ENCODE results near the gene CCSER2.
"Not testable (repeated sequence)": the region's sequence is repeated elsewhere in the genome, so short reads cannot be mapped to it uniquely, and the experiment has no call there.

Gene CCSER2

DNA sequence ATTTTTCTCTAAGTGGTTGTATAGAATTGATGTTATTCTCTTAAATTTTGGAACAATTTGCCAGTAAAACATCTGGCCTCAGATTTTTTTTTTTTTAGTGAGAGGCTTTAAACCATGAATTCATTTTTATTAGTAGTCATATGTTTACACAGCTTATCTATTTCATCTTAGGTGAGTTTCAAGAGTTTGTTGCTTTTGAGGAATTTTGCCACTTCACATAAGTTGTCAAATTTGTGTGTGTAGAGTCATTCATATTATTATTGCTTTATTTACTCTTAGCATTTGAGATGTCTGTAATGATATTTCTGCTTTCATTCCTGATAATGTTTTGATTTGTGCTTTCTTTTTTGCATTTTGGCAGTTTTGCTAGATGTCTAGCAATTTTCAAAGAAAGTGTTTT lies 132.1 kb downstream of the CCSER2 start:
- no peak for DNase-seq

DNA sequence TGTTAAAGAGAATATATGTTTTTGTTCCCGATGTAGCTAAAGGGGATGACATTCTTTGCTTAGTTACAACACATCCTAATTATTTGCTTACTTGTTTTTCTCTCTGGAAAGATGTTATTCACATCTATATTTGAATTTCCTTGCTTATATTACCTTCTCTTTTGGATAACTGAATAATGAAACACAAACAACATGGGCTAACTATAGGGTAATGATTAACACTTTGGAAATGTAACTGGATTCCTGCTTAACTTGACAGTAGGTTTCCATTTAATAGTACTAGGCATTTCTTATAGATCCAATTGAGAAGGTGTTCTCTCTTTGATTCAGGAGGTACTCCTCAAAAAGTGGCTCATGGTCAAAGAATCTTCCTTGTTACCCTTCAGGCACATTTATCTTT lies 141.1 kb downstream of the CCSER2 start:
- DNase-seq: no peak

DNA sequence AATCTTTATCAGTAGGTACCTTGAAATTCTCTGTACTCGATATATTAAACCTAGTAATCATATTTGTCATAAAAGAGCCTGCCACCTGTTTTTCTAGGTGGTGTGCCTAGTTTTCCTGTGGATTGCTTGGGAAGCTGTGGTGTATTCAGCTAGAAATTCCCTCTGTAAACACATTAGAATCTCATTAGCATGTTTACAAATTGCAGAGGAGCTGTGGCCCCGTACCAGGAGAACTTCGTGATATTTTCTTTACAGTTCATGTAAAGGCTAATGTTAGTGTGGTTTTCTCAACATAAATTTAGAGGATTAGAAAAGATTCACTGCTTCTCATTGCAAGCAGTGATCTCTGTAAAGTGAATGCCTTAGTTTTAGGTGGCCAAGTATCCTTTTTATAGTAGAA lies 144.7 kb downstream of the CCSER2 start:
- DNase-seq: no peak

DNA sequence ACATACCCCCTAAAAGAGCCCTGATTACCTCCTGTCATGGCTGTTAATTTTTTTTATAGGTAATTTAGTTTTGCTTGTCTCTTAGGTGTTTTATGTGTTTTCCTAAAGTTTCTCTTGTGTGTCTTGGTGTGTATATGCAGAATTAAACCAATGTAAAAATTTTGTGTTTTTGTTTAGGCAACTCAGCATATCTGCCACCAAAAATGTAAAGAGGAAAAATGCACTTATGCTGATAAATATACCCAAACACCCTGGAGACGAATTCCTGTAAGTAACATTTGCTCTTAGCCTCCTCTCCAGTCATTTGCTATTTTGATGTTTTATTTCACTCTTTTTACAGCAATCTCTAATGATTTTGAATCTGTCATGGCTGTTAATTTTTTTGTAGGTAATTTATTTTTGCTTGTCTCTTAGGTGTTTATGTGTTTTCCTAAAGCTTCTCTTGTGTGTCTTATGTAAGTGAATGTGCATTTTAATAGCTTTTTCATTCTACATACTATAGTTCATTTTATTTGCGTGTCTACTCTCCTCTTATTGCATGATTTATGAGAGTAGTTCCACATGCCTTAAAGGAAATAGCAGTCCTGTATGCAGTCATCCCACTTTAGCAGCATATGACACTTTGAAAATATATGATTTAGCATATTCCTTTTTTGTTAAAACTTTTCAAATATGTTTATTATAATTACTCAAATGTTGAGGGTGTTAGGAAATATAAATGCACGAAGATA lies 149.2 kb downstream of the CCSER2 start:
- DNase-seq: no peak

DNA sequence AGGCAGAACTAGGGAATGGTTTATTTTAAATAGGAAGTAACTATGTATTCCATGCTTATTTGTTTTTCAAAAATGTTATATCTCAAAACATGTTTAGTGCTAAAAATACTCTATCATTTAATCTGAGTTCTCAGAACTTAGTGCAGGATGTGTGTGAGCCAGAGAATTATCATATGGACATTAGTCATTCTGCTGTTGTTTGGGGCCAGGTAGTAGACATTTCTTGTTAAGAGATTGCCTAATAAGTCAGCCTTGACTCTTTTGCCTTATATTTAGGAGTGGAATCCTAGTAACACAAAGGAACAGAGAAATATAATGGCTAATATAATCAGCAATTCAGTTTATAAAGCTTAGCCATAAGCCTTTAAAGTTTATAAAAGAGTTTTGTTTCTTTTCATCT lies 149.8 kb downstream of the CCSER2 start:
- no peak for DNase-seq

DNA sequence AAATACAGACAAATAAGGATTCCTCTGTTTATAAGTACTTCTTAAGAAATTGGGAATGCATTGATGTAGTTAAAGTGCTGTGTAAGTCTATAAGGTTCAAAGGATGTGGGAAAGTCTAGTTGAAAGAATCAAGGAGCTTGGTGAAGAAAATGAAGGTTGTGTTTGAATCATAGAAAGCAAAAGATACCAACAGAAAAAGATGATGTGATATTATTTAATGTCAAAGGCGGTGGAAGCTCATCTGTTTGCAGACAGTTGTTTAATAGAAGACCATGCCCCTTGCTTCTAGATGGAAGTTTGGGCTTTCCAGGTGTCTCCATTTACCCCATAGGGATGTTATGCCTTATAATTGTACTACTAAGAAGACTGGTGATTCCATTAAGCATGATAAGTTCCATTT lies 150.3 kb downstream of the CCSER2 start:
- no peak for DNase-seq

DNA sequence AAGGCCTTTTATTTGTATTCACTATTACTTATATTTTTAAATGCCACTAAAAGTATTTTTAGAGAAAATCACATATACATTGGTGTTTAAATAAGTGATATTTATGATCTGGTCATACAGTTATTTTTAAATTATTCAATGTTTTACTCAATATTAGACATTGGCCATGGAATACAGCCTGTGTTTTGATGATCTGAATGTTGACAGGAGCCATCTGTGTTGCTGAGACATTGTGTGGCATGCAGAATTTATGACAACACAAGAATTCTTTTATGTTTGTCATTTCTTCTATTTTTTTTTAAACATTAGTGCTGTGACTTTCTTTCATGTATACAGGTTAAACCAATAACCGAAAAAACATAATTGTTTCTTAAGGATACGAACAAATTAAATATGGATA lies 156.2 kb downstream of the CCSER2 start:
- DNase-seq: no peak

DNA sequence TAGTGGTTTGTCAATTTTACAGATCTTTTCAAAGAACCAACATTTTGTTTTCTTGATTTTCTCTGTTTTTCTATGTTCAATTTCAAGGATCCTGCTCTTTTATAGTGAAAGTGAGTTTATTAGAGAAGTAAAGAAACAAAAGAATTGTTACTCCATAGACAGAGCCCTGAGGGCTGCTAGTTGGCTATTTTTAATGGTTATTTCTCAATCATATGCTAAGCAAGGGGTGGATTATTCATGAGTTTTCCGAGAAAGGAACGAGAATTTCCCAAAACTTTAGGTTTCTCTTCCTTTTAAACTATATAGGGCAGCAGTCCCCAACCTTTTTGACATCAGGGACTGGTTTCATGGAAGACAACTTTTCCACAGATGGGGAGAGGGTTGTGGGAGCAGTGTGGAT lies 165.0 kb downstream of the CCSER2 start:
- DNase-seq: no peak

DNA sequence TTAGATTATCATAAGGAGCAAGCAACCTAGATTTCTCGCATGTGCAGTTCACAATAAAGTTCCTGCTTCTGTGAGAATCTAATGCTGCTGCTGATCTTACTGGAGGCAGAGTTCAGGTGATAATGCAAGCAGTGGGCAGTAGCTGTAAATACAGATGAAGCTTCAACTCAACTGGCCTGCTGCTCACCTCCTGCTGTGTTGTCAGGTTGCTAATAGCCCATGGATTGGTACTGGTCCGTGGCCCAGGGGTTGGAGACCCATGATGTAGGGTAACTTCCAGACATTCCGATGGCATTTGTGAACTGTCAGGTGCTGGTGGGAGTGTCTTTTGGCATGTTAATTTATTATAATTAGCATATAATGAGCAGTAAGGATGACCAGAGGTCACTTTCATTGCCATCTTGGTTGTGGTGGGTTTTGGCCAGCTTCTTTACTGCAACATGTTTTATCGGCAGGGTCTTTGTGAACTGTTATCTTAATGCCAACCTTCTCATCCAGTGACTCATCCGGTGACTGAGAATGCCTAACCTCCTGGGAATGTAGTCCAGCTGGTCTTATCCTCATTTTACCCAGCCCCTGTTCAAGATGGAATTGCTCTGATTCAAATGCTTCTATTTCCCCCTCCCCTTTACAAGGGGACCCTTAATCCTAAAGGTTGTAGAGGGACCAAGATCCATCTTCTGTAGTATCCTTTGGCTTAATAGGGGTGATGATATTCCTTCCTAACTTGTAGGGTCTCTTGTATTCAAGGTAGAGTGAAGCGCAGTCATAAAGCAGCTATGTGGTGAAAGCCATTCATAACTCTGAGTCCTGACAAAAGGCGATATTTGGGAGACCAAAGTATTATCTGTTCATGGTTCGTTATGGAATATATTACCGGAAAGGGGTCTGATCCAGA lies 165.8 kb downstream of the CCSER2 start:
- no peak for DNase-seq

DNA sequence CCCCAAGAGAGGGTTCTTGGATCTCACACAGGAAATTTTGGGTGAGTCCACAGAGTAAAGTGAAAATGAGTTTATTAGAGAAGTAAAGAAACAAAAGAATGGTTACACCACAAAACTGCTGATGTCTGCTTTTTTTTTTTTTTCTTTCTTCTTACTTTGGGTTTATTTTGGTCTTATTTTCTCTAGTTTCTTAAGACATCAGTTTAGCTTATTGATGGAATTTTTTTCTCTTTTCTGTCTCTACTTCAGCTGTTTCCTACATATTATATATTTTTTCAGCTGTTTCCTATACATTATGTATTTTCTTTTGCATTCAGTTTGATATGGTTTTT lies 166.4 kb downstream of the CCSER2 start:
- no peak for DNase-seq

DNA sequence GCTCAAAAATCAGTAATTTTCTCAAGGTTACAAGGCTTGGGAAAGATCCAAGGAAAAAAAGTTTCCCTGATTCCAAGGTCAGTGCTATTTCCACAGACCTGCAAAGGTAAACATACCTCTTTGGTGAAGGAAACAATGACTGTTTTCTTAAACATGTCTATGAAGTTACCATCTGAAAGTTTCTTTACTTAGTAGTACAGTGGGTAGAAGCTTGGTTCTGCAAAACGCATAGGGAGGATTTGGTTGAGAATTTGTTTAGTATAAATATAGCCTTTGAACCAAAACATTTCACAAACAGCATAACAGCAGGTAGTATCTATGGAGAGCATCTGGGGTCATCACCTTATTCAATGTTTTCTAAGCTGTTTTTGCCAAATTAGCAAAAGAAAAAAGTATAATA lies 169.6 kb downstream of the CCSER2 start:
- DNase-seq: no peak

DNA sequence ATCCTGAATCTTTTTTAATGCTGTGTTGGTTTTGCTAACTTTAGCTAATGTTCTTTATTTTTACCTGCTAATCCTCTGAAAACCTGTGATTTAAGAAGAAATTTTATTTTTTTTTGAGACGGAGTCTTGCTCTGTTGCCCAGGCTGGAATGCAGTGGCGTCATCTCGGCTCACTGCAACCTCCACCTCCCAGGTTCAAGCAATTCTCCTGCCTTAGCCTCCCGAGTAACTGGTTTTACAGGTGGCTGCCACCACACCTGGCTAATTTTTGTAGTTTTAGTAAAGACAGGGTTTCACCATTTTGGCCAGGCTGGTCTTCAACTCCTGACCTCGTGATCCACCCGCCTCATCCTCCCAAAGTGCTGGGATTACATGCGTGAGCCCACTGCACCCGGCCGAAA lies 170.7 kb downstream of the CCSER2 start:
- not testable (repeated sequence) for DNase-seq

DNA sequence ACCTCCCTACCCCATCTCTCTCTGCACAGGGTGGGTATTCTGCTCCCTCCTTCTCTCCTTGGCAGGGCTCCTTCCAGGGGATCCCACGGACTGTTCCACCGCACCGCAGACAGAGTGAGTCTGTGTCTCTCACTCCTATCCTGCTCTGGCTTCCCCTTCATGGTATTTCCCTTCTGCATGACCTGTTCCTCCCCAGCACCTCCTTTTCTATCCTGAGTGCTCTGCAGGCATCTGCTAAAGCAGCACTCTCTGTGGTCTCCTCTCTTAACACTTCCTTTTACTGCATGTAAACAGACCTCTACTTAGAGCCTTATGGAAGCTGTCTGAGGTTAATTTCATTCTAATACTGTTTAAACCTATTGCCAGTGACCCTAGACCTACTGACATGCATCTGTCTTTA lies 171.5 kb downstream of the CCSER2 start:
- no peak for DNase-seq

DNA sequence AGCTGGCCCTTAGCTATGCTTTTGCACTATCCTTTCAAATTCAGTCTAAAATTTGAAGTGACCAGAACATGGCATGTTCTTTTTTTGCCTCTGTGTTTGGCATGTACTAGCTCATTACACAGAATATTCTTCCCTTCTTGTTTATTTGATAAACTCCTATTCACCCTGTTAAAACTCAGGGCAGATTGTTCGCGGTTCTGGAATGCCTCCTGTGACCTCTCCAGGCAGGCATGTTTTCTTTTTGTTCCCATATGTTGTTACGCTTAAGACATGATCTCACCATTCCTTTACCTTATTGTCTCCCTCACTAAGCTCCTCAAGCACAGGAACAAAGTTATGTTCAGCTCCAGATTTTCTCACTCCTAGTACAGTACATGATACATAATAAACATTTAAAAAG lies 181.7 kb downstream of the CCSER2 start:
- no peak for DNase-seq

DNA sequence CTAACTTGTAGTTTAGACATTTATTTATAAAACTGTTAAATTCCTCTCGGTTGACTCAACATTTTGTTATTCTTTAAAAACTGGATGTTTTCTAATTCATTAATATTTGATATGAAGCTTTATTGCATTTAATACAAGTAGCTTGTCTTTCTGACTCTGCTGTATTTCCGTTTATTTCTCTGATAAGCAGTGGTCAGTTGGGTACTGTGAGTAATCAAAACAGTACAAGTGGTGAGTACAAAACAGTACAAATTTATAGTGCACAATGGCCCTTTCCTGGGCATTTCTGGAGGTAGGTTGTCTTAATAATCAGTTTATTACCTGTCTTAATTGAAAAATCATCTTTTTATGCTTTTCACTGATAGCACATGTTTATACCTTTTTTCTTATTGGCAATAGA lies 182.7 kb downstream of the CCSER2 start:
- no peak for DNase-seq

DNA sequence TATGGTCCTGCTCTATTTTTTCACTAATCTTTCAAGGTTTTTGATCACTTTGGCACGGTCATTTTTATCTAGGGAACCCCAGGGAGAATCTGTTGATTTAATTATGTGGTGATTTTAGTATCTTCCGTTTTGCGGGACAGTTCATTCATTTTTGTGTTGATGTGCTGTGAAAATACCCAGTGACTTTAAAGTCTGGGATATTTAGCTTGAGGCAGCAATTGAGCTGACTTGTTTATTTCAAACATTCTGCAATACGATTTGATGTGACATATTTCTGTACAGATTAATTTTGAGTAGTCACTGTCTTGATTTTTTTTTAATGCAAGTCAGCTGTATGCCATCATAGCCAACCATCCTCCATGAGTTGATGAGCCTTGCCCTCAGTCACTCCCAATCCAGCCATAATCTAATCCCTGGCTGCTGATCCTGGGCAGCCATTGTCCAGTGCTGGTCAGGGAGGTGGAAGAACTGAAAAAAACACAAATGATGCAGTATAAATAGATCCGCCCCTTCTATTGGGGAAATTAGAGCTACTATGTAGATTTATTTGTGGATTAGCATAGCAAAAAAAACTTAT lies 183.4 kb downstream of the CCSER2 start:
- DNase-seq: no peak

DNA sequence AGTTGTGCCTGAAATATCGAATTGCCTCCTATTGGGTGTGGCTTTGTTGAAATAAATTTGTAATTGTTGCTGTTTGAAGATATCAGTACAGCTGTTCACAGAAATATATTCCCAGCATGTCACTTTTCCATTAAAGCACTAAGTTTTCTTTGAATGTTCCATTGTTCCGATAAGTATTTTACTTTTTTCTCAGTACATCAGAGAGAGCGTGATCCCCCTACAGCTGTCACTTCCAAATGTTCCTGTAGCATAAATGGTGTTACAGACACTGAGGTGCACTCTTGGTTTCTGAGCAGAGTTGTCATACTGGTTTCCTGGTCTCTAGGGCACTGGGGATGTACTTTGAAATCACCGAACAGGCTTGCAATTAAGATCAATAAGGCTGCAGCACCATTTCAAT lies 189.2 kb downstream of the CCSER2 start:
- no peak for DNase-seq

DNA sequence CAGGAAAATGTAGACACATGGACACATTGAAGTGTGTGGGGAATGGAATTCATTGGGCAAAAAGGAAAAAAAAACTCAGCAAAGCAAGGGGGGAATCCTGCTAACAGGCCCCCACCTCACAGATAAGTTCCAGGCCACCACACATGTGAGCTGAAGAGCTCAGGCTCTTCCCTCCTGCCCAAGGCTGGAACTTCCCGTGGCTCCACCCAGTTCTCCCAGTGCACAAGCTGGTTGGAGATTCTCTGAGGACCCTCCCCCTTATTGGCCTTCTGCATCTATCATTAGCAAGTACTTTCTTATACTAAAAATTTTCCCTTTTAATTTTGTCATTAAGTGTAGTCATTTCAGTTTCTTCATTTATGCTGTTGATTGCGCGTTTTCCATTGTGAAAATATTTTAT lies 190.8 kb downstream of the CCSER2 start:
- no peak for DNase-seq

DNA sequence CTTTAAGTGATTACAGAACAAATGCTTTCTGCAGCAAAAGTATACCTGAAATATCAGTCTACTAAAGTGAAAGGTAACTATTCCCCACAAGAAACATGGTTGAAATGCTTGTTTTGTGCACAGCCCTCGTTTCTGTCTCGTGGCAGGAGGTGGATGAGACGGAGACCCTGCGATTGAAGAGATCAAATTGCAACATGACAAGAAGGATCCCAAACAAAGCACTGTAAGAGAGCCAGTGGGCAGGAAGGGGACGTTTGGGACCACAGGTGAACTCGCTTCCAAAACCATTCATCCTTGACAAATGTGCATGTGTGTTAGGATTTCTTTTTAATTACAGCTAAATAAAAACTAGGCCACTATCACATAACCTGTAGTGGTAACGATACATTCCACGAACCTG lies 192.6 kb downstream of the CCSER2 start:
- no peak for DNase-seq

DNA sequence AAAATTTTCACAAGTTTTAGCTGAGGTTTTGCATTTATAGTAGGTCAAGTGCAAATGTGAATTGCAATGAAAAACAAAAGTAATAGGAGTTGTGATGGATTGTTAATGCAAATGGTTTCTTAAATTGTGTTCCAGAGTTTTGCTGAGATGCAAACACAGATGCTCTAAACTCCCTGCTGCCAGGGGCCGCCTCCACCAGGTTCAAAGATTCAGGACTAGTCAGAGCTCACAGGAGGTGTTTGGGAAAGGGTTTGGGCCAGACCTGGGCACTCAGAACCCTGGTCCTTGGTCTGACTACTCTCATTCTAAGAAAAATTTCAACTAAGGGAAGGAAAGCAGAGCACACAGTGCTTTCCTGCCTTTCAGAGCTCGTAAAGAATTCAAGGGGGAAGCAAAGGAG lies 193.1 kb downstream of the CCSER2 start:
- DNase-seq: no peak

DNA sequence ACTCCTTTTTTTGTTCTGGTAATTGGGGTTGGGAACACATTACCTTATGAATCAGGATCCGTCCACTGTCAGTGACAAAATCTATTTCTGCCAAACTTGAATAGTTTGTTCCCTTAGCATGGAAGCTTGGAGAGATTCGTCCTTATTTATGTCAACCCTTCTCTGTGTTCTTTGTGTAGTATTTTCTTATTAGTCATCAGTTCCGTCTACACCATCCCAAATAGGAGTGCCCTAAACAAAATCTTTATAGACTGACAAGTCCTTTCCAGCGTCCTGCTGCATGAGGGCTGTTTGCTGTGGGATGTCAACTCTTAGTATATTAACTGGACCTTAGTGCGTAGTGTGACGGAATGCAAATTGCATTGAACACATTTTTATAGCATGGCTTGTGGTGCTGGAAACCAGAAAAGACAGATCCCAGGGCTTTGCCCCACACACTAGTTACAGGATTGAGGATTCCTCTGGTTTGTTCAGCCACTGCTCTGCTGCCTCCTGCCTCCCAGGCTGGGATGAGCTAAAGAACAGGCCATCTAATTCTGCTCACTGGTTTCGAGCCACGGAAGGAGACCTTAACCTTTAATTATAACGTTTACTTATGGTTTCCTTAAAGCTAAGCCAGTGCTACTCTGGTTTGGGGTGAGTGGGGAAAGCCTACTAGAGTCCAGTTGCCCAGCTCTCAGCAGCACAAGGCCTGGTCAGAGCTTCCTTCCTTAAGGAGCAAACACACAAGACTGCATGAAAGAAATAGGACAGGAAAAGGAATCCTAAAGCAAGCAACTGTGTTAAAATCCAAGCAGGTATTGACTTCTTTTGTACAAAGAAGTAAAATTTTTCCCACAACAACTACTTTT lies 194.4 kb downstream of the CCSER2 start:
- no peak for DNase-seq

DNA sequence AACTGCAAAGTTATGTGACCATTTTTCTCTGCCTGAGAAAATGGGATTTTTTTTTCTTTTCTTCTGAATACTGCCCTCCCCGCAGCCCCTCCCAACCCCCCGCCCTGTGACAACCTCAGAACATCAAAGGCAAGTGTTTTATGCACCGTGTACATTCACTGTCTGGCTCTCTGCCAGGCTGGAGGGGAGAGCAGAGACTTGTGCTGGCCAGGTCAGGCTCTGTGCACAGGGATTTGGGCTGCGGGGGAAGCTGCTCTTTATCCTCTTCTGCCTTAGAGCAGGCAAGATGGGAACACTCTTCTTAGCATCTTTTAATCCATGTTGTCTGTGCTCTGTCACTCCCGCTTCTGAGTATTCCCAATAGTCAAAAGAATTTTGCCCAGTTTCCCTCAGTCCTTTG lies 195.1 kb downstream of the CCSER2 start:
- DNase-seq: no peak

DNA sequence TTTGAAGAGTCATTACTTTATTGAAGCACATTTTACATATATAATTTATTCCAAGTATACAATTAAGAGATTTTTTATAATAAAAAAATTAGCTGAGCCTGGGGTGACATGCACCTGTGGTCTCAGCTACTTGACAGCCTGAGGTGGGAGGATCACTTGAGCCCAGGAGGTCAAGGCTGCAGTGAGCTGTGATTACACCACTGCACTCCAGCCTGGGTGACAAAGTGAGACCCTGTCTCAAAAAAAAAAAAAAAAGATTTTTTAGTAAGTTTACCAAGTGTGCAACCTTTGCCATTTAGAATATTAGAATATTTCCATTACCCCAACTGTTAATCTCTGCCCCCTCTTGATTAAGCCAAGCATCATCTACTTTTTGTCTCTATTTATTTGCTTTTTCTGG lies 196.0 kb downstream of the CCSER2 start:
- DNase-seq: no peak
